ENCODE measurements around the gene CBR4. TPM values are rescaled to one million over a fixed set of nuclear protein-coding genes. Genes with fewer than 3 reads are reported as not detected.

Gene CBR4
- total RNA-seq, 1 donor, result 23.4 TPM

DNA sequence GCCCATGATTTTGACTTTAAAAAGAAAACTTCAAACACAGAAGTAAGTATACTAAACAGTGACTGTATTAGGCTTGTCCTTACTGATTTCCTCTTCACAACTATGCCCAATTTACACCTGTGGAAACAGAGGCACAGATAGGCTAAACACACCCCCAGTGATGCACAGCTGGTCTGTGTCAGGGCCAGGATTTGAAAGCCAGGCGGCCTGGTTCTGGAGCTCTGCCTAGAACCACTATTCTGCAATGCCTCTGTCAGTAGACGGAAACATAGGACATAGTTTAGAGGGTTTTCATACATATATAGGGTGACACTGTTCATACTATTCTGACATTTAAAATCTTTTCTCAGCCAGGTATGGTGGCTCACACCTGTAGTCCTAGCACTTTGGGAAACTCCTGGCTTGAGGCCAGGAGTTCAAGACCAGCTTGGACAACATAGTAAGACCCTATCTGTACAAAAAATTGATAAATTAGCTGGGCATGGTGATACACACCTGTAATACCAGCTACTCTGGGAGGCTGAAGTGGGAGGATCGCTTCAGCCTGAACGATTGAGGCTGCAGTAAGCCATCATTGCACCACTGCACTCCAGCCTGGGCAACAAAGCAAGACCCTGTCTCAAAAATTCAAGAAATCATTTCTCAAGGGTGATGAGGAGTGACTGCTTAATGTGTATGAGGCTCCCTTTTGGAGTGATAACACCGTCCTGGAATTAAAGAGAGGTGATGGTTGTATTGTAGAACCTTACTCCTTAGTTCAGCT is 23.0 kb upstream of the CBR4 start:
- TF ChIP-seq, protein P1, sequence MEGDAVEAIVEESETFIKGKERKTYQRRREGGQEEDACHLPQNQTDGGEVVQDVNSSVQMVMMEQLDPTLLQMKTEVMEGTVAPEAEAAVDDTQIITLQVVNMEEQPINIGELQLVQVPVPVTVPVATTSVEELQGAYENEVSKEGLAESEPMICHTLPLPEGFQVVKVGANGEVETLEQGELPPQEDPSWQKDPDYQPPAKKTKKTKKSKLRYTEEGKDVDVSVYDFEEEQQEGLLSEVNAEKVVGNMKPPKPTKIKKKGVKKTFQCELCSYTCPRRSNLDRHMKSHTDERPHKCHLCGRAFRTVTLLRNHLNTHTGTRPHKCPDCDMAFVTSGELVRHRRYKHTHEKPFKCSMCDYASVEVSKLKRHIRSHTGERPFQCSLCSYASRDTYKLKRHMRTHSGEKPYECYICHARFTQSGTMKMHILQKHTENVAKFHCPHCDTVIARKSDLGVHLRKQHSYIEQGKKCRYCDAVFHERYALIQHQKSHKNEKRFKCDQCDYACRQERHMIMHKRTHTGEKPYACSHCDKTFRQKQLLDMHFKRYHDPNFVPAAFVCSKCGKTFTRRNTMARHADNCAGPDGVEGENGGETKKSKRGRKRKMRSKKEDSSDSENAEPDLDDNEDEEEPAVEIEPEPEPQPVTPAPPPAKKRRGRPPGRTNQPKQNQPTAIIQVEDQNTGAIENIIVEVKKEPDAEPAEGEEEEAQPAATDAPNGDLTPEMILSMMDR (IDR thresholded peaks at IDR 0.05; ENCODE audit: insufficient read depth, low read length), result no peak
- DNase-seq (ENCODE audit: low read depth), result no peak
- no peak overlapping the region for H3K4me3 ChIP-seq (ENCODE audit: low read depth, low read length)

DNA sequence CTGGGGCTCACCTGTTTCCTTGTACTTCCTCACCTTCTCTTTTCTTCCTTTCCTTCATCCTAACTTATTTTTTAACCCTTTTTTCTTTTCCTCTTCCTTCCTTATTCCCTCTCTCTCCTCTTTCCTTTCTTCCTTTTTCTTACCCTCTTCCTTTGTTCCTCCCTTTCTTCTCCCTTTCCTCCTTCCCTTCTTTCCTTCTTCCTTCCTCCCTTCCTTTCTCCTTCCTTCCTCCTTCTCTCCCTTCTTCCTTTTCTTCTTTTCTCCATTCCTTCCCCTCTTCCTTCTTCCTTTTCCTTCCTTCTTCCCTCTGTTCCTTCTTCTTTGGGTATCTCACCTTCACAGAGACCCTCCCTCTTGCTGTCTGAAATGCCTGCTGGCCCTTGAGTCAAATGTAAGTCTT is 22.1 kb upstream of the CBR4 start:
- TF ChIP-seq, protein P1 (IDR thresholded peaks at IDR 0.05; ENCODE audit: insufficient read depth, low read length), result no peak
- no peak for DNase-seq (ENCODE audit: low read depth)
- H3K4me3 ChIP-seq (ENCODE audit: low read depth, low read length), result no peak overlapping the region

DNA sequence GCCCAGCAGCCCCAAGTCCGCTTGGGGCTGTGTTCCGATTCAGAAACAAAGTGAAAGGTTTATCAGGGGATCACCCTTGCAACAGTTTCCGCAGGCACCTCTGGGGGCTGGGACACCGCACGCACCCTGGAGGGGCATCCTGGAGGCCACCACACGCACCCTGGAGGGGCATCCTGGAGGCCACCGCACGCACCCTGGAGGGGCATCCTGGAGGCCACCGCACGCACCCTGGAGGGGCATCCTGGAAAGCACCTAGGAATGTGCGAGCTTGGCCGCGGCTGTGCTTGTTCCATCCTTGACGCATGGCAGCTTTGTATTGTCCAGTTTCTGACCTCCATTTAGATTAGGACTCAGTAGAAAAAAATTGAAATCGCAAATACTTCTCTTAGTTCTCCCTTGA is 21.3 kb upstream of the CBR4 start:
- no peak overlapping the region for H3K4me3 ChIP-seq (ENCODE audit: low read depth, low read length)
- DNase-seq (ENCODE audit: low read depth), result no peak
- TF ChIP-seq, protein P1 (IDR thresholded peaks at IDR 0.05; ENCODE audit: insufficient read depth, low read length), result no peak

DNA sequence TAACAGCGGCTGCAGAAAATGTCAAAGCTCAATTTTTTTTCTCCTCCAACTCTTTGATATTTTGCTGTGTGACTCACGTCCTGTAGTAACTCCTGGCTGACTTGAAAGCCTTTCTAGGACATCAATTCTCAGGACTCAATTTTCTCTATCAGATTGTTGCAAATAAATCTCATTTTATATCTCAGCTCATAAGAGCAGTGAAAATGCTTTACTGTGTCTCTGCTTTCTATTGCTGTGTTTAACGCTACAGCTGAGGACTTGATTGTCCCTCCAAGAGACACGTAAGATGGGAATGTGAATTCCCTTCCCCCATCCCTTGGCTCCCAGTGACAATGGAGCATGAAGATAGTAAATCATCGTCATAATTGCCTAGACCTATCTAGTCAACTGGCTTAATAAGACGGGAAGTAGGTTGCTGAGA is 20.5 kb upstream of the CBR4 start:
- no peak overlapping the region for H3K4me3 ChIP-seq (ENCODE audit: low read depth, low read length)
- TF ChIP-seq, protein P1 (IDR thresholded peaks at IDR 0.05; ENCODE audit: insufficient read depth, low read length), result no peak

DNA sequence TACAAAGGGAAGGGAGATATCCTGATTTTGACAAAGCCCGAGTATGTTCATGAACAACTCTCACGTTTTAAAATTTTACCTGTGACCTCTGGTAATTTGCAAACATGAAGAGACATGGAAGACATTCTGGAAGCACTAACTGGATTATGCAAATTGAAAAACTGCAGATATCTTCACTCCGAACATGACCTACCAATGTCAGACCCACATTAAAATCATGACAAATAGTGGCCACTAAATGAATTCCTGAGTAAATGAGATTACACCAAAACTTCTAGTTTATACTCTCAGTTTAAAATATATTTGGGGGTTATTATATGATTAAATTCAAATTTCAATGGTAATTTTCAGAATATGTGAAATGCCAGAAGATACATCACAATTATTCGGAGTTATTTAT is 19.9 kb upstream of the CBR4 start:
- H3K4me3 ChIP-seq (ENCODE audit: low read depth, low read length), result no peak overlapping the region
- DNase-seq (ENCODE audit: low read depth), result no peak
- TF ChIP-seq, protein P1 (IDR thresholded peaks at IDR 0.05; ENCODE audit: insufficient read depth, low read length), result no peak

More for the DNA sequence above, 20.5 kb upstream of the CBR4 start:
- no peak for DNase-seq (ENCODE audit: low read depth)

DNA sequence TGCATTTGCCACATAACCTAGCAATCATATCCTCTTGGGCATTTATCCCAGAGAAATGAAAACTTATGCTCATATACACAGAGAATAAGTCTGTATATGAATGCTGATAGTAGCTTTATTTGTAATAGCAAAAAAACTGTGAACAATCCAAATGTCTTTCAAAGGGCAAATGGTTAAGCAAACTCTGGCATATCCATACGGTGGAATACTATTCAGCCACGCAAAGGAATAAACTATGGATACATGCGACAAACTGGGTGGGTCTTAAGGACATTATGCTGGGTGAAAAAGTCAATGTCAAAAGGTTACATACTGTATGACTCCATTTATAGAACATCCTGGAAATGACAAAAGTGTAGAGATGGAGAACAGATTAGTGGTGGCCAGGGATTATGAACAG is 17.6 kb upstream of the CBR4 start:
- DNase-seq (ENCODE audit: low read depth), result no peak
- TF ChIP-seq, protein P1 (IDR thresholded peaks at IDR 0.05; ENCODE audit: insufficient read depth, low read length), result no peak

DNA sequence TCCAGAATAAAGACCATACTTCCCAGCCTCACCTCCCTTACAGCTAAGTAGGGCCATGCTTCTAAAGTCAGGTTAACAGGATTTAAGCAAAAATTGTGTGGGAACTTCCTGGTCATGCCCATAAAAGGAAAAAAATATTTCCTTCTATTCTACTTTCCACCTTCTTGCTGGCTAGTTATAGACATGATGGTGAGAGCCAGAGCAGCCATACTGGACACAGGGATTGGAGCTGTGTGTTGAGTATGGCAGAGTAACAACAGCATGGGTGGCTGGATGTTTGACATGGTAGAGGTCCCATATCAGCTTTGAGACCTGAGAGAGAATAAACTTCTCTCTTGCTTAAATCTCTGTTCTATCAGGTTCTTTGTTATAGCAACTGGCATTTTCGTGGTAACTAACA is 15.1 kb upstream of the CBR4 start:
- no peak overlapping the region for H3K4me3 ChIP-seq (ENCODE audit: low read depth, low read length)
- TF ChIP-seq, protein P1 (IDR thresholded peaks at IDR 0.05; ENCODE audit: insufficient read depth, low read length), result no peak
- DNase-seq (ENCODE audit: low read depth), result no peak

More for the DNA sequence above, 17.6 kb upstream of the CBR4 start:
- H3K4me3 ChIP-seq (ENCODE audit: low read depth, low read length), result no peak overlapping the region
